Measurements from ENCODE around the gene ERCC4.

DNA sequence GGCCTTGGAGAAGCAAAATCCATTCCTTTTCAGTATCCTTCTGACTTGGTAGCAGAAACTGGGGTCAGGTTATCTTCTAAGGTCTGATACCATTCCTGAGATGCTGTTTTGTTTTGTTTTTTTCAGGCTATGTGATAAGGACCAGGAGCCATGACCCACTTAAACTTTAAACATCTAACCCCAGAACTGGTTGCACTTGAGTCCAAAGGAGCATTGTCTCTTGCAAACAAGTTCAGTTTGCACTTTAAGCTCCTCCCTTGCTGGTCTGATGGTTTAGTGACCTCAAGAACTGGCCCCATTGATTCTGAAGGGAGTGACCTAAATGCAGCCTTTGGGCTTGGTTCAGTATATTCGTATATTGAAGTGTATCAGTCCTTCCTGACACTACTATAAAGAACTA, 75.2 kb downstream of the ERCC4 start:
- TF ChIP-seq FOXK2 (IDR thresholded peaks at IDR 0.05): no peak
- no peak for TF ChIP-seq L3MBTL2 (conservative IDR thresholded peaks at IDR 0.05)
- TF ChIP-seq HDGF (IDR thresholded peaks at IDR 0.05; ENCODE audit: borderline replicate concordance): no peak
- no peak for TF ChIP-seq ZNF384 (IDR thresholded peaks at IDR 0.05)
- no peak for TF ChIP-seq SP1 (IDR thresholded peaks at IDR 0.05)
- TF ChIP-seq, protein P1, sequence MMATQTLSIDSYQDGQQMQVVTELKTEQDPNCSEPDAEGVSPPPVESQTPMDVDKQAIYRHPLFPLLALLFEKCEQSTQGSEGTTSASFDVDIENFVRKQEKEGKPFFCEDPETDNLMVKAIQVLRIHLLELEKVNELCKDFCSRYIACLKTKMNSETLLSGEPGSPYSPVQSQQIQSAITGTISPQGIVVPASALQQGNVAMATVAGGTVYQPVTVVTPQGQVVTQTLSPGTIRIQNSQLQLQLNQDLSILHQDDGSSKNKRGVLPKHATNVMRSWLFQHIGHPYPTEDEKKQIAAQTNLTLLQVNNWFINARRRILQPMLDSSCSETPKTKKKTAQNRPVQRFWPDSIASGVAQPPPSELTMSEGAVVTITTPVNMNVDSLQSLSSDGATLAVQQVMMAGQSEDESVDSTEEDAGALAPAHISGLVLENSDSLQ (IDR thresholded peaks at IDR 0.05): no peak
- TF ChIP-seq BHLHE40 (IDR thresholded peaks at IDR 0.05; ENCODE audit: borderline replicate concordance): no peak
- TF ChIP-seq FOXM1 (IDR thresholded peaks at IDR 0.05; ENCODE audit: borderline replicate concordance): no peak
- TF ChIP-seq NFRKB (IDR thresholded peaks at IDR 0.05): no peak
- no peak for TF ChIP-seq TARDBP (IDR thresholded peaks at IDR 0.05)
- no peak for TF ChIP-seq FOXA1 (IDR thresholded peaks at IDR 0.05)

All from HEK293T (cell line).